ENCODE measurements around the gene ASCC1.
A peak's percentile ranks its signal among the peaks of the same experiment; 100 is the strongest.
"Not testable (repeated sequence)": the region's sequence is repeated elsewhere in the genome, so short reads cannot be mapped to it uniquely, and the experiment has no call there.

The ASCC1 gene

DNA sequence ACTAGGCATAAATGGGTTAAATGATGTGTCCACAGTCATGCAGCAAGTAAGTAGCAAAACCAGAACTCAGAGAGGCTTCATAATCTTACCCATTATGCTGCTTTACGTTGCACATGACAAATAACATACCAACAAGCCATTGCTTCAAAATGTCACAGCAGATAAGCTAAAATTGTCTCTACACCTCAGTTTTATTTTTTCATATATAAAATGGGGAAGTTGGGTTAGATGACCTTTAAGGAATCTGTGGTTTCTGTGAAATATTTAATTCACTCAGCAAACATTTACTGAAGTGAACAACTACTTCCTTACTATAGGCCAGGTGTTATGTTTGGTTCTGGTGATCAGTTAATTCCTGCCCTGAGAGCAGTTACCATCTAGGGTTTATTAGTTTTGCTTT lies 2.2 kb upstream of the ASCC1 start:
- Histone ChIP-seq H3K9me2 (replicated peaks; ENCODE audit: control insufficient read depth, low read length) (no peaks in the 10 kb centered on the region), H3K4me1 (ENCODE audit: control insufficient read depth, low read length) (peaks cover 51% of the 10 kb centered on the region), H3K27me3 (ENCODE audit: control insufficient read depth, low read length) (no peaks in the 10 kb centered on the region), H3K4me3 (ENCODE audit: low read length) (peak overlapping the region; percentile 55), H3K4me2 (ENCODE audit: low read length) (peak overlapping the region; percentile 76), H3F3A (ENCODE audit: control insufficient read depth, insufficient read depth) (peaks cover 23% of the 10 kb centered on the region), H3K79me2 (ENCODE audit: control insufficient read depth, low read length) (peaks cover 82% of the 10 kb centered on the region), H3K36me3 (ENCODE audit: control insufficient read depth, low read length) (peaks cover 41% of the 10 kb centered on the region), H3K27ac (ENCODE audit: low read depth, low read length) (peak overlapping the region; percentile 61), H4K20me1 (ENCODE audit: control insufficient read depth, insufficient read depth, low read depth, low read length) (peaks cover 9% of the 10 kb centered on the region), H3K9me3 (ENCODE audit: control insufficient read depth, insufficient read depth, low read length) (no peaks in the 10 kb centered on the region)
- TF ChIP-seq, protein P1, sequence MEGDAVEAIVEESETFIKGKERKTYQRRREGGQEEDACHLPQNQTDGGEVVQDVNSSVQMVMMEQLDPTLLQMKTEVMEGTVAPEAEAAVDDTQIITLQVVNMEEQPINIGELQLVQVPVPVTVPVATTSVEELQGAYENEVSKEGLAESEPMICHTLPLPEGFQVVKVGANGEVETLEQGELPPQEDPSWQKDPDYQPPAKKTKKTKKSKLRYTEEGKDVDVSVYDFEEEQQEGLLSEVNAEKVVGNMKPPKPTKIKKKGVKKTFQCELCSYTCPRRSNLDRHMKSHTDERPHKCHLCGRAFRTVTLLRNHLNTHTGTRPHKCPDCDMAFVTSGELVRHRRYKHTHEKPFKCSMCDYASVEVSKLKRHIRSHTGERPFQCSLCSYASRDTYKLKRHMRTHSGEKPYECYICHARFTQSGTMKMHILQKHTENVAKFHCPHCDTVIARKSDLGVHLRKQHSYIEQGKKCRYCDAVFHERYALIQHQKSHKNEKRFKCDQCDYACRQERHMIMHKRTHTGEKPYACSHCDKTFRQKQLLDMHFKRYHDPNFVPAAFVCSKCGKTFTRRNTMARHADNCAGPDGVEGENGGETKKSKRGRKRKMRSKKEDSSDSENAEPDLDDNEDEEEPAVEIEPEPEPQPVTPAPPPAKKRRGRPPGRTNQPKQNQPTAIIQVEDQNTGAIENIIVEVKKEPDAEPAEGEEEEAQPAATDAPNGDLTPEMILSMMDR (IDR thresholded peaks at IDR 0.05; ENCODE audit: low read depth, low read length, poor library complexity, severe bottlenecking): no peak
- TF ChIP-seq EZH2phosphoT487 (IDR thresholded peaks at IDR 0.05; ENCODE audit: borderline replicate concordance, low read length): no peak

DNA sequence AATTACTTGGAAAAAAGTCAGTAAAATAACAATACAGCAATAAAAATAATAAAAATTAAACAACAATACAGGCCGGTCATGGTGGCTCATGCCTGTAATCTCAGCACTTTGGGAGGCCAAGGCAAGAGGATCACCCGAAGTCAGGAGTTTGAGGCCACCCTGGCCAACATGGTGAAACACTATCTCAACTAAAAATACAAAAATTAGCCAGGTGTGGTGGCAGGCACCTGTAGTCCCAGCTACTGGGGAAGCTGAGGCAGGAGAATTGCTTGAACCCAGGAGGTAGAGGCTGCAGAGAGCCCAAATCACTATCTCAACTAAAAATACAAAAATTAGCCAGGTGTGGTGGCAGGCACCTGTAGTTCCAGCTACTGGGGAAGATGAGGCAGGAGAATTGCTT lies 4.2 kb downstream of the ASCC1 start:
- Histone ChIP-seq H3K79me2 (ENCODE audit: control insufficient read depth, low read length) (peaks cover 36% of the 10 kb centered on the region), H3K4me1 (ENCODE audit: control insufficient read depth, low read length) (peaks cover 19% of the 10 kb centered on the region), H3K36me3 (ENCODE audit: control insufficient read depth, low read length) (peaks cover 39% of the 10 kb centered on the region)
- H3K4me2 ChIP-seq (ENCODE audit: low read length); H3K27me3 ChIP-seq (ENCODE audit: control insufficient read depth, low read length); H3F3A ChIP-seq (ENCODE audit: control insufficient read depth, insufficient read depth); H3K27ac ChIP-seq (ENCODE audit: low read depth, low read length); H3K9me3 ChIP-seq (ENCODE audit: control insufficient read depth, insufficient read depth, low read length); H3K4me3 ChIP-seq (ENCODE audit: low read length); H4K20me1 ChIP-seq (ENCODE audit: control insufficient read depth, insufficient read depth, low read depth, low read length); H3K9me2 ChIP-seq (replicated peaks; ENCODE audit: control insufficient read depth, low read length): not testable (repeated sequence)

DNA sequence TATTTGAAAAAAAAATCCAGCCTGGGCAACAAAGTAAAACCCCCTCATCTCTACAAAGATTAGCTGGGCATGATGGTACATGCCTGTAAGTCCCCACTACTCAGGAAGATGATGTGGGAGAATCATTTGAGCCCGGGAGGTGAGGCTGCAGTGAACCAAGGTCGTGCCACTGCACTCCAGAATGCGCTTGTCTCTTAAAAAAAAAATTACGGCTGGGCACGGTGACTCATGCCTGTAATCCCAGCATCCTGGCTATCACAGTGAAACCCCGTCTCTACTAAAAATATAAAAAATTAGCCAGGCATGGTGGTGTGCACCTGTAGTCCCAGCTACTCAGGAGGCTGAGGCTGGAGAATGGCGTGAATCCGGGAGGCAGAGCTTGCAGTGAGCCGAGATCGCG lies 4.7 kb downstream of the ASCC1 start:
- Histone ChIP-seq H3K4me1 (ENCODE audit: control insufficient read depth, low read length) (peaks cover 16% of the 10 kb centered on the region), H3K36me3 (ENCODE audit: control insufficient read depth, low read length) (peaks cover 40% of the 10 kb centered on the region), H3K79me2 (ENCODE audit: control insufficient read depth, low read length) (peaks cover 31% of the 10 kb centered on the region)
- not testable (repeated sequence) for H3K9me2 ChIP-seq (replicated peaks; ENCODE audit: control insufficient read depth, low read length); H3K4me2 ChIP-seq (ENCODE audit: low read length); H3K4me3 ChIP-seq (ENCODE audit: low read length); H3K9me3 ChIP-seq (ENCODE audit: control insufficient read depth, insufficient read depth, low read length); H3K27me3 ChIP-seq (ENCODE audit: control insufficient read depth, low read length); H3F3A ChIP-seq (ENCODE audit: control insufficient read depth, insufficient read depth); H3K27ac ChIP-seq (ENCODE audit: low read depth, low read length); H4K20me1 ChIP-seq (ENCODE audit: control insufficient read depth, insufficient read depth, low read depth, low read length)

DNA sequence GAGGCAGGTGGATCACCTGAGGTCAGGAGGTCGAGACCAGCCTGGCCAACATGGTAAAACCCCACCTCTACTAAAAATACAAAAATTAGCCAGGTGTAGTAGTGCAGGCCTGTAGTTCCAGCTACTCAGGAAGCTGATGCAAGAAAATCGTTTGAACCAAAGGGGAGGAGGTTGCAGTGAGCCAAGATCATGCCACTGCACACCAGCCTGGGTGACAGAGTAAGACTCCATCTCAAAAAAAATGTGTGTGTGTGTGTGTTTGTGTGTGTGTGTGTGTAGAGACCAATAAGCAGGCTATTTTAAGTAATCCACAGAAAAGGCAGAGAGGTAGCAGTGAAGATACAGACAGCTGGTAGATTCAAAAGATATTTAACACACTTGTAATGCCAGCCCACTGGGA lies 7.5 kb downstream of the ASCC1 start:
- H3K79me2 ChIP-seq (ENCODE audit: control insufficient read depth, low read length); H4K20me1 ChIP-seq (ENCODE audit: control insufficient read depth, insufficient read depth, low read depth, low read length); H3K27ac ChIP-seq (ENCODE audit: low read depth, low read length); H3K9me2 ChIP-seq (replicated peaks; ENCODE audit: control insufficient read depth, low read length); H3K4me2 ChIP-seq (ENCODE audit: low read length); H3K4me1 ChIP-seq (ENCODE audit: control insufficient read depth, low read length); H3K9me3 ChIP-seq (ENCODE audit: control insufficient read depth, insufficient read depth, low read length); H3K27me3 ChIP-seq (ENCODE audit: control insufficient read depth, low read length); H3K4me3 ChIP-seq (ENCODE audit: low read length); H3F3A ChIP-seq (ENCODE audit: control insufficient read depth, insufficient read depth): not testable (repeated sequence)
- H3K36me3 ChIP-seq (ENCODE audit: control insufficient read depth, low read length): peaks cover 48% of the 10 kb centered on the region

DNA sequence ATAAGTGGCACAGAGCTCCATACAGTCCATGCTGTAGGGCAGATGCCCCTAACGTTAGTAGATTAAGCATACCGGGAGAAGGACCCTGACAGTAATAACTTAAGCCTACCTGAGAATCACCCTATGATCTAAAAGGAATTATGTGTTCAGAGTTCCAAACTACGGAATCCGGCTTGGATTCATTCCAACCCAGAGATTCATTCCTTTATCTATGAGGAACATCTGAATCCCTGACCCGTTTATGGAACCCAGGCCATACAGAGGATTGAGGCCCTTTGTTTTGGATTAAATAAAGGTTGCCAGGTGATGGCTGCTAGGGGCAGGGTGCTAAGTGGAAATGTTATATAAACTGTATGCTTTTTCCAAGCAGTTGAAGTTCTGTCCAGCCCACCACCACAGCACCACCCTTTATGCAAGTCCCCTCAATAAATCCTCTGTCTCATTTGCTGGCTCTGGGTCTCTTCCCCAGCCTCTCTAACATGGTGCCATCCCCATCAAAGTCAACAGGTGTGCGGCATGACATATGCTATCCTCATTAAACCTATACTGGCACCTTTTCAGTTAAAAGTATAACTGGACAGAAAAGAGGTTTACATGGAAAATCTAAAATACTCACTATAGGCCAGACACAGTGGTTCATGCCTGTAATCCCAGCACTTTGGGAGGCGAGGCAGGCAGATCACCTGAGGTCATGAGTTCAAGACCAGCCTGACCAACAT lies 9.4 kb downstream of the ASCC1 start:
- TF ChIP-seq EZH2phosphoT487 (IDR thresholded peaks at IDR 0.05; ENCODE audit: borderline replicate concordance, low read length): no peak
- TF ChIP-seq, protein P1 (IDR thresholded peaks at IDR 0.05; ENCODE audit: low read depth, low read length, poor library complexity, severe bottlenecking): no peak
- Histone ChIP-seq H3K4me3 (ENCODE audit: low read length) (no peak overlapping the region), H3K36me3 (ENCODE audit: control insufficient read depth, low read length) (peaks cover 53% of the 10 kb centered on the region), H3K79me2 (ENCODE audit: control insufficient read depth, low read length) (no peaks in the 10 kb centered on the region), H3K27ac (ENCODE audit: low read depth, low read length) (no peak overlapping the region), H3K4me1 (ENCODE audit: control insufficient read depth, low read length) (no peaks in the 10 kb centered on the region), H3K9me2 (replicated peaks; ENCODE audit: control insufficient read depth, low read length) (no peaks in the 10 kb centered on the region), H3K27me3 (ENCODE audit: control insufficient read depth, low read length) (no peaks in the 10 kb centered on the region), H3K4me2 (ENCODE audit: low read length) (no peak overlapping the region), H3K9me3 (ENCODE audit: control insufficient read depth, insufficient read depth, low read length) (no peaks in the 10 kb centered on the region), H4K20me1 (ENCODE audit: control insufficient read depth, insufficient read depth, low read depth, low read length) (no peaks in the 10 kb centered on the region), H3F3A (ENCODE audit: control insufficient read depth, insufficient read depth) (peaks cover 2% of the 10 kb centered on the region; the same call in 1 of the 2 replicates)
